HepG2 (cell line): Measurements from ENCODE around the gene TRPC6. TPM values are rescaled to one million over a fixed set of nuclear protein-coding genes. Genes with fewer than 3 reads are reported as not detected.

Source experiments
- ATAC-seq: fragments of 200-7000 bp; cut with Tn5 transposase; 3 replicates; pipeline ENCODE4 v1.9.1; 2020; ENCODE audit warnings: mild to moderate bottlenecking, moderate library complexity
- BruUV-seq: library from RNA; stranded (reverse); fragments of 400-500 nt; replicated peaks from 2 replicates; lab custom pipeline; 2021; lab: Mats Ljungman, UMichigan
- CTCF ChIA-PET: fragments of 300-600 bp; formaldehyde crosslinking; extraction: SDS; loops from one replicate; lab custom pipeline; 2021; ENCODE audit warnings: low total read pairs, inconsistent platforms, low intra/inter-chr PET ratio; lab: Yijun Ruan, JAX
- POLR2A ChIA-PET: fragments of 350-600 bp; sonication (Branson Sonifier 250); formaldehyde crosslinking; loops from one replicate; lab custom pipeline; 2020; ENCODE audit warnings: antibody characterized with exemption, inconsistent platforms; lab: Yijun Ruan, JAX
- DNase-seq: peaks from one replicate; pipeline ENCODE4 v3.0.0-alpha.2; 2015; ENCODE audit warnings: low spot score
- FAIRE-seq: peaks from 3 replicates; lab custom pipeline; 2011; peaks lifted over from hg19 to GRCh38; lab: Jason Lieb, UNC
- H2AFZ ChIP-seq: one replicate; pipeline ENCODE4 v1.6.1; 2011; ENCODE audit warnings: low read length, inconsistent platforms
- H3K27ac ChIP-seq: fragments of 300-600 bp; 3 replicates; pipeline ENCODE4 v1.8.0; 2011; ENCODE audit warnings: mixed run types, mild to moderate bottlenecking, mixed read lengths, low read length, inconsistent platforms; ENCODE audit not compliant: insufficient read depth; ENCODE audit errors: extremely low read length
- H3K27me3 ChIP-seq, 2 experiments: fragments of 200-600 bp in 1 of 2; 2 replicates in 1 of 2; 3 replicates in 1 of 2; pipeline versions ENCODE4 v1.6.0 to v1.8.0; 2011; ENCODE audit warnings: low read length in 2 of 2, mild to moderate bottlenecking in 2 of 2, moderate library complexity in 2 of 2, inconsistent platforms in 1 of 2; ENCODE audit not compliant: insufficient read depth in 2 of 2, control insufficient read depth in 1 of 2
- H3K36me3 ChIP-seq, 2 experiments: fragments of 200-600 bp in 1 of 2; replicated peaks in 1 of 2; 2 replicates in 1 of 2; 3 replicates in 1 of 2; pipeline versions ENCODE4 v1.5.1 to v1.8.0; 2011; ENCODE audit warnings: low read length in 2 of 2, inconsistent platforms in 1 of 2; ENCODE audit not compliant: insufficient read depth in 2 of 2, control insufficient read depth in 1 of 2
- H3K4me1 ChIP-seq: 2 replicates; pipeline ENCODE4 v1.5.1; 2012; ENCODE audit warnings: low read length, inconsistent platforms; ENCODE audit not compliant: insufficient read depth
- H3K4me2 ChIP-seq: 2 replicates; pipeline ENCODE4 v1.6.0; 2011; ENCODE audit warnings: low read depth, low read length, inconsistent platforms
- H3K4me3 ChIP-seq, 3 experiments: fragments of 200-600 bp in 1 of 3; sonication (generic), shearing (Covaris generic) in 1 of 3; replicated peaks in 1 of 3; 2 replicates each; pipeline ENCODE4 v1.5.1; 2011 to 2016; ENCODE audit warnings: low read length in 3 of 3, inconsistent platforms in 2 of 3, low read depth in 2 of 3, mild to moderate bottlenecking in 2 of 3, control low read depth in 1 of 3, mixed read lengths in 1 of 3; ENCODE audit not compliant: insufficient read depth in 1 of 3
- H3K79me2 ChIP-seq: one replicate; pipeline ENCODE4 v1.6.1; 2011; ENCODE audit warnings: low read length, inconsistent platforms; ENCODE audit not compliant: insufficient read depth
- H3K9ac ChIP-seq: 2 replicates; pipeline ENCODE4 v1.6.0; 2011; ENCODE audit warnings: mild to moderate bottlenecking, low read depth, low read length, inconsistent platforms; ENCODE audit not compliant: insufficient read depth
- H3K9me3 ChIP-seq: 2 replicates; pipeline ENCODE4 v1.5.1; 2012; ENCODE audit warnings: mild to moderate bottlenecking, low read length
- H4K20me1 ChIP-seq: 2 replicates; pipeline ENCODE4 v1.6.0; 2011; ENCODE audit warnings: inconsistent platforms, mild to moderate bottlenecking, low read length, moderate library complexity; ENCODE audit not compliant: insufficient read depth
- MXI1 ChIP-seq: IDR thresholded peaks from 3 replicates; pipeline ENCODE4 v1.6.1; 2012; ENCODE audit warnings: low read depth, low read length, inconsistent platforms, borderline replicate concordance
- NFYC ChIP-seq: IDR thresholded peaks from 2 replicates; pipeline ENCODE4 v1.6.1; 2016; ENCODE audit warnings: missing genetic modification reagents, missing compliant biosample characterization
- NR3C1 ChIP-seq: sonication (generic); formaldehyde crosslinking; IDR thresholded peaks from 2 replicates; pipeline ENCODE4 v1.4.0; 2020; ENCODE audit warnings: missing genetic modification reagents
- POLR2AphosphoS2 ChIP-seq: IDR thresholded peaks from 2 replicates; pipeline ENCODE4 v1.6.1; 2011; ENCODE audit warnings: low read depth, low read length, improper control_type of control experiment
- RBM39 ChIP-seq: fragments of 200-400 bp; formaldehyde crosslinking; IDR thresholded peaks from one replicate; pipeline ENCODE4 v1.6.1; 2018; ENCODE audit warnings: antibody characterized with exemption, mild to moderate bottlenecking, low read depth, low read length; ENCODE audit not compliant: poor library complexity, severe bottlenecking
- SAP130 ChIP-seq: IDR thresholded peaks from 2 replicates; pipeline ENCODE4 v1.6.1; 2016; ENCODE audit warnings: low read depth
- YEATS2 ChIP-seq: sonication (generic); formaldehyde crosslinking; IDR thresholded peaks from 2 replicates; pipeline ENCODE4 v1.4.0; 2020; ENCODE audit warnings: missing genetic modification reagents, borderline replicate concordance
- YY1 ChIP-seq: IDR thresholded peaks from 2 replicates; pipeline ENCODE4 v1.6.1; 2011; ENCODE audit warnings: low read length, low read depth, moderate library complexity, mild to moderate bottlenecking; ENCODE audit not compliant: insufficient read depth, insufficient replicate concordance
- ZNF207 ChIP-seq: fragments of 450-650 bp; IDR thresholded peaks from 2 replicates; pipeline ENCODE4 v1.6.1; 2016; ENCODE audit warnings: antibody characterized with exemption, borderline replicate concordance
- ZNF263 ChIP-seq: sonication (generic); formaldehyde crosslinking; IDR thresholded peaks from 2 replicates; pipeline ENCODE4 v1.4.0; 2020; ENCODE audit warnings: missing genetic modification reagents
- ZNF788 ChIP-seq: sonication (generic); formaldehyde crosslinking; IDR thresholded peaks from 2 replicates; pipeline ENCODE4 v1.5.0; 2020; ENCODE audit warnings: mild to moderate bottlenecking, missing genetic modification reagents, borderline replicate concordance
- ZSCAN29 ChIP-seq: sonication (generic); formaldehyde crosslinking; conservative IDR thresholded peaks from 2 replicates; pipeline ENCODE4 v1.4.0; 2020; ENCODE audit warnings: mild to moderate bottlenecking, missing genetic modification reagents
- WGBS: methylation state at CpG from one replicate; pipeline ENCODE4 v1.1.6; 2017; ENCODE audit warnings: low lambda C conversion rate; 5-methylcytosine and 5-hydroxymethylcytosine counted together
- in situ Hi-C: cut with HindIII; loops from 2 replicates; pipeline ENCODE4 v1.10.0; 2017; ENCODE audit warnings: low pct_unique_long_range_greater_than_20kb; ENCODE audit not compliant: extremely low pct_ligation_motif_present
- intact Hi-C: fragments of 100-400 bp; cut with micrococcal nuclease; formaldehyde crosslinking; loops from one replicate; pipeline ENCODE4 v1.10.0; 2022; ENCODE audit not compliant: unreplicated experiment
- polyA plus RNA-seq, 8 experiments: library from polyadenylated mRNA; depleted of rRNA in 3 of 8; stranded (reverse) in 7 of 8; unstranded in 1 of 8; fragments of >200 nt; fragmentation: Illumina TruSeq in 4 of 8; extraction: Trizol in 4 of 8; gene quantifications; 2 replicates each; pipeline versions ENCODE4 v1.2.1 to v1.2.3, GENCODE V29; 2011 to 2016; ENCODE audit warnings: low read depth in 4 of 8, missing spikeins in 1 of 8, mixed read lengths in 1 of 8; ENCODE audit not compliant: insufficient read depth in 1 of 8
- total RNA-seq, 5 experiments: library from RNA; depleted of rRNA; stranded (reverse); fragments of >200 nt; fragmentation: Illumina TruSeq; extraction: Trizol; gene quantifications; 2 replicates each; pipeline ENCODE4 v1.2.3, GENCODE V29; 2016; ENCODE audit warnings: low read depth in 1 of 5

Gene TRPC6
- total and polyA plus RNA-seq, 2 of the 13 experiments (the other 11 are each of a cell fraction or from before 2014, with no cell fraction given) = not detected

- H3K27me3 ChIP-seq = no peaks in the 10 kb centered on the region
- no peak overlapping the region for H3K27ac ChIP-seq
- in situ Hi-C loops = no loop called here
- FAIRE-seq (no peak), ATAC-seq (peak; percentile 47; the same call in 2 of the 3 replicates), DNase-seq (no peak)
- TF ChIP-seq ZNF207 = no peak
- TF ChIP-seq NFYC = no peak
- no peak for TF ChIP-seq NR3C1
- no peak for TF ChIP-seq ZSCAN29
- TF ChIP-seq SAP130 = no peak
- TF ChIP-seq ZNF788 (CRISPR knock-in tag) = no peak
- no peak for TF ChIP-seq YEATS2 (CRISPR knock-in tag)
- TF ChIP-seq ZNF263 = no peak
- TF ChIP-seq YY1 = no peak
- TF ChIP-seq RBM39 = no peak
- no peak for TF ChIP-seq MXI1
- no peak for TF ChIP-seq POLR2AphosphoS2
- 23% methylated on average over 11 of the region's 13 CpGs for WGBS
- intact Hi-C loops = no loop called here
- no peak overlapping the region for H3K4me3 ChIP-seq
- H3K9ac ChIP-seq = no peak overlapping the region
- H2AFZ ChIP-seq = no peak overlapping the region
- ChIA-PET POLR2A (no interaction called here), CTCF (no interaction called here)
- no peaks in the 10 kb centered on the region for H4K20me1 ChIP-seq
- no peaks in the 10 kb centered on the region for H3K36me3 ChIP-seq
- H3K79me2 ChIP-seq = no peaks in the 10 kb centered on the region
- no peaks in the 10 kb centered on the region for H3K9me3 ChIP-seq
- no peak overlapping the region for H3K4me2 ChIP-seq
- no TSS peak for BruUV-seq
- no peaks in the 10 kb centered on the region for H3K4me1 ChIP-seq
Observed at GRCh38 chr11:101478587-101479369, 105.0 kb downstream of the TRPC6 start.
